AG04449 (cell line): ENCODE data around the gene FHOD3.

Experiments
- CTCF ChIA-PET: fragments of 350-600 bp; formaldehyde crosslinking; extraction: SDS; loops from one replicate; lab custom pipeline; 2021; ENCODE audit warnings: antibody characterized with exemption; lab: Yijun Ruan, JAX
- POLR2A ChIA-PET: fragments of 400-600, 350-600 bp; formaldehyde crosslinking; extraction: SDS; loops from one replicate; lab custom pipeline; 2020; ENCODE audit warnings: antibody characterized with exemption, inconsistent platforms; lab: Yijun Ruan, JAX
- DNase-seq: peaks from one replicate; pipeline ENCODE4 v3.0.0-alpha.2; 2010; ENCODE audit warnings: low read depth, low spot score
- H3K4me3 ChIP-seq: 2 replicates; pipeline ENCODE4 v1.5.1; 2011; ENCODE audit warnings: low read depth, mild to moderate bottlenecking, control low read depth, low read length
- CTCF ChIP-seq: IDR thresholded peaks from one replicate; pipeline ENCODE4 v1.5.1; 2011; ENCODE audit warnings: mild to moderate bottlenecking, moderate library complexity, low read length, control low read depth, inconsistent platforms; ENCODE audit not compliant: insufficient read depth; ENCODE audit errors: missing control alignments

Gene FHOD3

DNA sequence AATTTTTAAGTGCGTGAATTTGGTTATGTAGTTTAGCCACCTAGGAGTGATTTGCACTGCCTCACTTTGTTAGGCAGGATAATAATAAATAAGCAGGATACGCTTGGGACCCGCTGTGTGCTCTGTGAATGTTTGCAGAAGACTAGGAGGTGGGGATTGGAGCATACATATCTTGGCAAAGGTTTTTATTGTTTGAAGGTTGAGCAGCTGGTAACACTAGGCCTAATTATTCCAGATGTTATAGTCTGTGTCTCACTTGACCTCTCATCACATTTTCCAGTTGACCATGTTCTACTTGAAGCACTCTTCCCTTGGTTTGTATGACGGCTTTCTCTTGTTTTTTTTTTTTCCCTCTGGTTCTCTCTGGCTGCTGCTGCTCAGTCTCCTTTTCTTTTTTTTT is 42.7 kb downstream of the FHOD3 start:
- H3K4me3 ChIP-seq: no peak overlapping the region
- ChIA-PET CTCF (no interaction called here), POLR2A (no interaction called here)
- no peak for DNase-seq
- no peak for TF ChIP-seq CTCF

GRCh38 chr18:36341944-36342343 is 44.4 kb downstream of the FHOD3 start:
- TF ChIP-seq CTCF: no peak
- DNase-seq: no peak
- H3K4me3 ChIP-seq: no peak overlapping the region
- CTCF ChIA-PET: no interaction called here
- POLR2A ChIA-PET: no interaction called here

- TF ChIP-seq CTCF: no peak
- CTCF ChIA-PET: no interaction called here
- POLR2A ChIA-PET: no interaction called here
- H3K4me3 ChIP-seq: no peak overlapping the region
- DNase-seq: no peak
These were observed 50.8 kb downstream of the FHOD3 start for GRCh38 chr18:36348331-36348730.

DNA sequence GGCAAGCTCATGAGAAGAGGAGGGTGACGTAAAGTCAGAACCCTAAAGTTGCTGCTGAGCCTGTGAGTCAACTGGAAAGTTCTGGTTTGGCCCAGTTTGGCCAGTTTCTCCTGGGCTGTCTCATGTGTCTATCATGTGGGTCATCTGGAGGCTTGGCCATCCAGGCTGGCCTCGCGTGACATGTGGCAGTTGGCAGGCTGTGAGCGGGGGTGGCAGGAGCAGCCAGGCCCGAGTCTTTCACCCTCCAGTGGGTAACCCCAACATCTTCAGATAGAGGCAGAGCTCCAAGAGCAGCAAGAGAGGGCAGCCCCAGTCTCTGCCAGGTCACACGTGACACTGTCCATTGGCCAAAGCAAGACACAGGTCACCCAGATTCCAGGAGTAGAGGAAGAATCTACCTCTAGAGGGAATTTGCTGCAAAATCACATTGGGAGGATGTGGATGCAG is 51.5 kb downstream of the FHOD3 start:
- TF ChIP-seq CTCF: no peak
- POLR2A ChIA-PET: no interaction called here
- no peak for DNase-seq
- H3K4me3 ChIP-seq: no peak overlapping the region
- CTCF ChIA-PET: no interaction called here

DNA sequence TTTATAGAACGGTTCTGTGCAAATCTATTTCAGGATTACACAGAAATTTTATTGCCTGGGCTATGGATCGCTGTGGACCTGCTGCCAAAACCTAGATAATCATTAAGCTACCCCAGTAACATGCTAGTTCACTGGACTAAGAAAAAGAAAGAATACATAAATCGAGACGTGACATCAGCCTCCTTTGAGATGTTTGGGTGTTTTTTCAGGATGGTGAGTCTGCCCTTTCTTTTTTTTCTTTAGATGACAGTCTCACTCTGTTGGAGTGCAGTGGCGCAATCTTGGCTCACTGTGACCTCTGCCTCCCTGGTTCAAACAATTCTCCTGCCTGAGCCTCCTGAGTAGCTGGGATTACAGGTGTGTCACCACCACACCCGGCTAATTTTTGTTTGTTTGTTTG is 52.0 kb downstream of the FHOD3 start:
- POLR2A ChIA-PET: no interaction called here
- no peak for DNase-seq
- CTCF ChIA-PET: no interaction called here
- TF ChIP-seq CTCF: no peak
- H3K4me3 ChIP-seq: no peak overlapping the region

DNA sequence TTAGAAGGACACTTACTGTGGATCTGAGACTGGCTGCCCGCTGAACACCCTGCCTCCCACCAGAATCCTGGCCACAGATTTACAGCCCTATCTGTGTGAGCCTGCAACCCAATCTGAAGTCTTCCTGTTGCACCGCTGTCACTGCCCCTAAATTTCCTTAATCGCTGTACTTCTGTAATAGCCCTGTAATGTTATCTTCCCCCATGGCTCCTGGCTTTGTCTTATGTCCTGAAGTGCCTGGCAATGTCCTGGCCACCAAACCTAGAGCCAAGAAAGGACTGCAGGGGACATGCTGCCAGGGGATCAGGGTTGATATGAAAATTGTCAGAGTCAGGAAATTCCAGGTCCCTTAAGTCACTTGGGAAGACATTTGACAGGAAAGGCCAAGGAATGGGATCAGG is 52.7 kb downstream of the FHOD3 start:
- H3K4me3 ChIP-seq: no peak overlapping the region
- no peak for TF ChIP-seq CTCF
- CTCF ChIA-PET: no interaction called here
- POLR2A ChIA-PET: no interaction called here
- DNase-seq: no peak
